Astrocyte (in vitro differentiated cells and primary cell): ENCODE measurements around the gene PYDC1. TPM values are rescaled to one million over a fixed set of nuclear protein-coding genes. Genes with fewer than 3 reads are reported as not detected.
"Not testable (repeated sequence)": the region's sequence is repeated elsewhere in the genome, so short reads cannot be mapped to it uniquely, and the experiment has no call there.

Experiments used
- DNase-seq: peaks from one replicate; pipeline ENCODE4 v3.0.0-alpha.2; 2010; ENCODE audit warnings: low read depth
- FAIRE-seq: peaks from 2 replicates; lab custom pipeline; 2011; peaks lifted over from hg19 to GRCh38; lab: Jason Lieb, UNC
- H2AFZ ChIP-seq: 2 replicates; pipeline ENCODE4 v1.6.0; 2012; ENCODE audit warnings: low read depth, low read length, inconsistent platforms
- H3K27ac ChIP-seq: 2 replicates; pipeline ENCODE4 v1.5.1; 2011; ENCODE audit warnings: low read depth, low read length, inconsistent platforms
- H3K27me3 ChIP-seq: 2 replicates; pipeline ENCODE4 v1.6.0; 2011; ENCODE audit warnings: low read length, inconsistent platforms; ENCODE audit not compliant: insufficient read depth
- H3K36me3 ChIP-seq: 2 replicates; pipeline ENCODE4 v1.5.1; 2011; ENCODE audit warnings: low read length, inconsistent platforms; ENCODE audit not compliant: insufficient read depth
- H3K4me1 ChIP-seq: 2 replicates; pipeline ENCODE4 v1.5.1; 2011; ENCODE audit warnings: low read length, inconsistent platforms; ENCODE audit not compliant: insufficient read depth
- H3K4me2 ChIP-seq: 2 replicates; pipeline ENCODE4 v1.6.0; 2012; ENCODE audit warnings: low read length, inconsistent platforms
- H3K4me3 ChIP-seq: 2 replicates; pipeline ENCODE4 v1.5.1; 2011; ENCODE audit warnings: low read depth, mild to moderate bottlenecking, low read length, inconsistent platforms; ENCODE audit not compliant: insufficient read depth
- H3K79me2 ChIP-seq: 2 replicates; pipeline ENCODE4 v1.6.0; 2012; ENCODE audit warnings: mild to moderate bottlenecking, low read length, inconsistent platforms; ENCODE audit not compliant: insufficient read depth
- H3K9ac ChIP-seq: 2 replicates; pipeline ENCODE4 v1.6.0; 2012; ENCODE audit warnings: mild to moderate bottlenecking, low read length, inconsistent platforms
- H3K9me3 ChIP-seq: 2 replicates; pipeline ENCODE4 v1.5.1; 2012; ENCODE audit warnings: low read depth, mild to moderate bottlenecking, low read length, inconsistent platforms; ENCODE audit not compliant: insufficient read depth
- H4K20me1 ChIP-seq: 2 replicates; pipeline ENCODE4 v1.6.0; 2012; ENCODE audit warnings: low read length, inconsistent platforms; ENCODE audit not compliant: insufficient read depth
- H3K27ac Mint-ChIP-seq: one replicate; pipeline ENCODE4 v1.8.0; 2021; ENCODE audit warnings: mild to moderate bottlenecking, mixed read lengths; ENCODE audit not compliant: unreplicated experiment
- H3K27me3 Mint-ChIP-seq: one replicate; pipeline ENCODE4 v1.8.0; 2021; ENCODE audit warnings: low read depth, mixed read lengths; ENCODE audit not compliant: unreplicated experiment
- H3K36me3 Mint-ChIP-seq: one replicate; pipeline ENCODE4 v1.8.0; 2021; ENCODE audit warnings: low read depth, mixed read lengths; ENCODE audit not compliant: unreplicated experiment
- H3K4me1 Mint-ChIP-seq: one replicate; pipeline ENCODE4 v1.8.0; 2021; ENCODE audit warnings: low read depth, mixed read lengths; ENCODE audit not compliant: unreplicated experiment
- H3K4me3 Mint-ChIP-seq: one replicate; pipeline ENCODE4 v1.8.0; 2021; ENCODE audit warnings: mild to moderate bottlenecking, moderate library complexity, mixed read lengths; ENCODE audit not compliant: unreplicated experiment
- H3K9me3 Mint-ChIP-seq: one replicate; pipeline ENCODE4 v1.8.0; 2021; ENCODE audit warnings: mild to moderate bottlenecking, mixed read lengths; ENCODE audit not compliant: unreplicated experiment
- CTCF ChIP-seq: IDR thresholded peaks from 2 replicates; pipeline ENCODE4 v1.5.1; 2011; ENCODE audit warnings: low read depth, mild to moderate bottlenecking, inconsistent platforms, low read length, moderate library complexity; ENCODE audit not compliant: insufficient read depth
- EZH2 ChIP-seq: IDR thresholded peaks from 2 replicates; pipeline ENCODE4 v1.6.1; 2012; ENCODE audit warnings: mild to moderate bottlenecking, low read length, inconsistent platforms; ENCODE audit not compliant: insufficient read depth
- total RNA-seq: library from RNA; stranded (reverse); gene quantifications from 2 replicates; pipeline ENCODE4 v1.2.1, GENCODE V29; 2021

Gene PYDC1
- total RNA-seq, 1 donor from 2014 or later: not detected

- Histone ChIP-seq H3K4me3 (no peak overlapping the region), H3K4me2 (peak overlapping the region; percentile 88)
- H3K27me3 Mint-ChIP-seq: peaks cover 4% of the 10 kb centered on the region
Observed at GRCh38 chr16:31200821-31201568, 15.9 kb downstream of the PYDC1 start.

DNA sequence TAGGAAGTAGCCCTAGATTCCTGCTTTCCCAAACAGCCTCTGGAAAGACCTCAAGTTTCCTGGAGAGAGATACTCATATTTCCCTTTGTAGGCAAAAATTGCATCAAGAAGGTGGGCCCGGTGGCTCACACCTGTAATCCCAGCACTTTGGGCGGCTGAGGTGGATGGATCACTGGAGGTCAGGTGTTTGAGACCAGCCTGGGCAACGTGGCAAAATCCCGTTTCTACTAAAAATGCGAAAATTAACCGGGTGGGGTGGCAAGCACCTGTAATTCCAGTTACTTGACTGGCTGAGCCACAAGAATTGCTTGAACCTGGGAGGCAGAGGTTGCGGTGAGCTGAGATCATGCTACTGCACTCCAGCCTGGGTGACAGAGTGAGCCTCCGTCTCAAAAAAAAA lies 16.8 kb downstream of the PYDC1 start:
- Mint-ChIP-seq H3K4me1 (peaks cover 11% of the 10 kb centered on the region), H3K4me3 (peak overlapping the region; percentile 6), H3K36me3 (peaks cover 25% of the 10 kb centered on the region)
- Histone ChIP-seq H4K20me1 (peaks cover 57% of the 10 kb centered on the region), H3K36me3 (peaks cover 14% of the 10 kb centered on the region)
- not testable (repeated sequence) for H3K27ac Mint-ChIP-seq, H3K27ac ChIP-seq, H3K27me3 Mint-ChIP-seq, H2AFZ ChIP-seq, FAIRE-seq, H3K79me2 ChIP-seq, H3K4me2 ChIP-seq, DNase-seq, H3K27me3 ChIP-seq, H3K9me3 ChIP-seq, H3K9ac ChIP-seq, H3K4me1 ChIP-seq, H3K9me3 Mint-ChIP-seq, H3K4me3 ChIP-seq

More at GRCh38 chr16:31200821-31201568, 15.9 kb downstream of the PYDC1 start:
- H2AFZ ChIP-seq: no peak overlapping the region
- peaks cover 48% of the 10 kb centered on the region for H4K20me1 ChIP-seq
- H3K9me3 ChIP-seq: no peaks in the 10 kb centered on the region
- no peak overlapping the region for H3K27ac ChIP-seq
- FAIRE-seq (no peak), DNase-seq (no peak)
- peaks cover 11% of the 10 kb centered on the region for H3K4me1 Mint-ChIP-seq
- TF ChIP-seq EZH2 (no peak), CTCF (no peak)
- H3K9me3 Mint-ChIP-seq: no peaks in the 10 kb centered on the region
- peaks cover 7% of the 10 kb centered on the region for H3K4me1 ChIP-seq
- no peaks in the 10 kb centered on the region for H3K79me2 ChIP-seq
- peak overlapping the region; percentile 54 for H3K4me3 Mint-ChIP-seq
- H3K27me3 ChIP-seq: no peaks in the 10 kb centered on the region
- peak overlapping the region; percentile 63 for H3K9ac ChIP-seq
- H3K36me3 Mint-ChIP-seq: peaks cover 23% of the 10 kb centered on the region
- H3K36me3 ChIP-seq: peaks cover 5% of the 10 kb centered on the region
- H3K27ac Mint-ChIP-seq: no peak overlapping the region

GRCh38 chr16:31199430-31200041 lies 17.4 kb downstream of the PYDC1 start:
- Mint-ChIP-seq H3K4me3 (no peak overlapping the region), H3K36me3 (peaks cover 25% of the 10 kb centered on the region)
- FAIRE-seq: no peak

More at GRCh38 chr16:31199430-31200041, 17.4 kb downstream of the PYDC1 start:
- peaks cover 20% of the 10 kb centered on the region for H3K36me3 ChIP-seq
- Mint-ChIP-seq H3K4me1 (peaks cover 11% of the 10 kb centered on the region), H3K27ac (no peak overlapping the region), H3K9me3 (no peaks in the 10 kb centered on the region), H3K27me3 (peaks cover under 1% of the 10 kb centered on the region)
- peaks cover 6% of the 10 kb centered on the region for H3K79me2 ChIP-seq
- no peaks in the 10 kb centered on the region for H3K27me3 ChIP-seq
- no peak for DNase-seq
- H3K9ac ChIP-seq: no peak overlapping the region
- H3K27ac ChIP-seq: no peak overlapping the region
- H3K9me3 ChIP-seq: no peaks in the 10 kb centered on the region
- H3K4me3 ChIP-seq: no peak overlapping the region
- H3K4me1 ChIP-seq: peaks cover 7% of the 10 kb centered on the region
- peaks cover 63% of the 10 kb centered on the region for H4K20me1 ChIP-seq
- H2AFZ ChIP-seq: no peak overlapping the region
- H3K4me2 ChIP-seq: no peak overlapping the region
- TF ChIP-seq CTCF (no peak), EZH2 (no peak)
